ENCODE data around the gene ATP2B2.

The ATP2B2 gene

DNA sequence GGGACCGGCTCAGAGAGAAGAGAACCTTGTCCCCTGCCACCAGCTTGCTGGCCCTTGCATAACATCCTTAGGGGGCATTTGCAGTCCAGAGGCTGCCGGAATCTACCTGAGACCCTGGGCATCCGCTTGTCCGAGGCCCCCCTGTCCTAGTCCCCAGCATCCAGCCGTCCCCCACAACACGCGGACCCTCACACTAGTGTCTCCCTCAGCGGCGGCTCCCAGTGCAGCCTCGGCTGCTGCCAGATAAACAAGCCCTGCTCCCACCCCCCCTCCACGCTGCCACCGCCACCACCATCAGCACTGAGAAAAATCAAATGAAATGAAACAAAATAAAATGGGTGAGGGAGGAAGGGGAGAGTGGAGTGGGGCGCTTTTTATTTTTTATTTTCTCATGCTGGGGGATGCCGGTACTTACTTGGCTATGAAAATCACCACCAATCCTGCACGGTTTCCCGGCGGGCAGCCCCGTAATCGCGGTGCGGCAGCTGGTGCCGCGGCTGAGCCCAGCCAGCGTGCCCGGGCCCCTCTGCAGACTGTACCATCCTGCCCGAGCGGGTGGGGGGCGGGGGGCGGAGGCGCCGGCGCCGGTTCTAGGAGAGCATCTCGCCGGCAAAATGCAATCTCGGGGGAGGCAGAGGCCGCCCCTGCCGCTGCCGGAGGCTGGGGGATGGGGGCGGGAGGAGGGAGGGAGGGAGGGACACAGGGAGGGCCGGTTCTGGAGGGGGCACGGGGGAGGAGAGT, at the start of gene ATP2B2:
Gene ATP2B2 (minus strand): TSS at position 537 of the 741 bp plus-strand sequence. CDS start 56,043 bp downstream, outside the sequence.
- H3K9me3 ChIP-seq (ENCODE audit: insufficient read depth, low read length, severe bottlenecking) = no peaks in the 10 kb centered on the region
- H3K4me3 ChIP-seq (ENCODE audit: low read depth in 1 of 2, low read length in 2 of 2) = no peak within 1 kb of the TSS
- no peak within 1 kb of the TSS for H3K27ac ChIP-seq (ENCODE audit: low read length)
- no peak within 1 kb of the TSS for H2AFZ ChIP-seq (ENCODE audit: low read depth, low read length)
- H4K20me1 ChIP-seq (ENCODE audit: insufficient read depth, low read length) = peaks cover 6% of the 10 kb centered on the region
- ATAC-seq (ENCODE audit: insufficient read depth, low read depth) (peak; percentile 81), DNase-seq (peak; percentile 39)
- TF ChIP-seq, protein P1, sequence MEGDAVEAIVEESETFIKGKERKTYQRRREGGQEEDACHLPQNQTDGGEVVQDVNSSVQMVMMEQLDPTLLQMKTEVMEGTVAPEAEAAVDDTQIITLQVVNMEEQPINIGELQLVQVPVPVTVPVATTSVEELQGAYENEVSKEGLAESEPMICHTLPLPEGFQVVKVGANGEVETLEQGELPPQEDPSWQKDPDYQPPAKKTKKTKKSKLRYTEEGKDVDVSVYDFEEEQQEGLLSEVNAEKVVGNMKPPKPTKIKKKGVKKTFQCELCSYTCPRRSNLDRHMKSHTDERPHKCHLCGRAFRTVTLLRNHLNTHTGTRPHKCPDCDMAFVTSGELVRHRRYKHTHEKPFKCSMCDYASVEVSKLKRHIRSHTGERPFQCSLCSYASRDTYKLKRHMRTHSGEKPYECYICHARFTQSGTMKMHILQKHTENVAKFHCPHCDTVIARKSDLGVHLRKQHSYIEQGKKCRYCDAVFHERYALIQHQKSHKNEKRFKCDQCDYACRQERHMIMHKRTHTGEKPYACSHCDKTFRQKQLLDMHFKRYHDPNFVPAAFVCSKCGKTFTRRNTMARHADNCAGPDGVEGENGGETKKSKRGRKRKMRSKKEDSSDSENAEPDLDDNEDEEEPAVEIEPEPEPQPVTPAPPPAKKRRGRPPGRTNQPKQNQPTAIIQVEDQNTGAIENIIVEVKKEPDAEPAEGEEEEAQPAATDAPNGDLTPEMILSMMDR (IDR thresholded peaks at IDR 0.05; ENCODE audit: borderline replicate concordance, extremely low read depth, low read length, poor library complexity, severe bottlenecking) = no peak
- TF ChIP-seq EZH2 (IDR thresholded peaks at IDR 0.05; ENCODE audit: borderline replicate concordance, low read depth, low read length, severe bottlenecking) = no peak
- H3K4me1 ChIP-seq (ENCODE audit: insufficient read depth, low read length) = no peaks in the 10 kb centered on the region
- no peaks in the 10 kb centered on the region for H3K36me3 ChIP-seq (ENCODE audit: insufficient read depth, low read length)
- no peaks in the 10 kb centered on the region for H3K79me2 ChIP-seq (ENCODE audit: insufficient read depth, low read length)
- H3K4me2 ChIP-seq (ENCODE audit: insufficient read depth, low read length) = 0 out of 2 replicates have a peak within 1 kb of the TSS, but pooled peaks have one; percentile 12
- H3K27me3 ChIP-seq (ENCODE audit: insufficient read depth, low read length, poor library complexity) = peaks cover 25% of the 10 kb centered on the region
- H3K9ac ChIP-seq (ENCODE audit: low read depth, low read length) = no peak within 1 kb of the TSS

DNA sequence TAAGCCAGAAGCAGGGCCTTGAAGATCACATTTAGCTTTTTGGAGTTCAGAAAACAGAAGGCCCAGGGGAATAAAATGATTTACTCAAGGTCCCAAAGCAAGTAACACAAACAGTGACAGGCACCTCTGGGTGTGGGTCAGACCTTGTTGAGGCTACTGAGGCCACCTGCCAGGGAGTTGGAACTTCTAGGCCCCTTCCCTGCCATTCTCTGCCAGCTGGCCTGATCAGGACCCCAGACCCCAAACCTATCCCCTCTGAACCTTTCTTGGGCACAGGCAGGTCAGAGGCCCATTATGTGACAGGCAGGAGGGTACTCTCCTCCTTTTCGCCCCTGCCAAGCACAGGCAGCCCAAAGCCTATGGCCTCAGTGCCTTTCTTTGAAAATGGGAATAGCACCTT, 49.4 kb upstream of the ATP2B2 start:
- Histone ChIP-seq H3K27me3 (ENCODE audit: insufficient read depth, low read length, poor library complexity) (peaks cover 6% of the 10 kb centered on the region), H3K36me3 (ENCODE audit: insufficient read depth, low read length) (no peaks in the 10 kb centered on the region), H3K4me2 (ENCODE audit: insufficient read depth, low read length) (no peak overlapping the region), H3K9ac (ENCODE audit: low read depth, low read length) (no peak overlapping the region), H3K27ac (ENCODE audit: low read length) (no peak overlapping the region), H2AFZ (ENCODE audit: low read depth, low read length) (no peak overlapping the region), H3K79me2 (ENCODE audit: insufficient read depth, low read length) (no peaks in the 10 kb centered on the region), H3K4me1 (ENCODE audit: insufficient read depth, low read length) (peaks cover 24% of the 10 kb centered on the region), H4K20me1 (ENCODE audit: insufficient read depth, low read length) (no peaks in the 10 kb centered on the region), H3K4me3 (ENCODE audit: low read depth in 1 of 2, low read length in 2 of 2) (no peak overlapping the region), H3K9me3 (ENCODE audit: insufficient read depth, low read length, severe bottlenecking) (no peaks in the 10 kb centered on the region)
- ATAC-seq (ENCODE audit: insufficient read depth, low read depth) (no peak), DNase-seq (no peak)
- no peak for TF ChIP-seq EZH2 (IDR thresholded peaks at IDR 0.05; ENCODE audit: borderline replicate concordance, low read depth, low read length, severe bottlenecking)
- TF ChIP-seq, protein P1 (IDR thresholded peaks at IDR 0.05; ENCODE audit: borderline replicate concordance, extremely low read depth, low read length, poor library complexity, severe bottlenecking) = no peak

DNA sequence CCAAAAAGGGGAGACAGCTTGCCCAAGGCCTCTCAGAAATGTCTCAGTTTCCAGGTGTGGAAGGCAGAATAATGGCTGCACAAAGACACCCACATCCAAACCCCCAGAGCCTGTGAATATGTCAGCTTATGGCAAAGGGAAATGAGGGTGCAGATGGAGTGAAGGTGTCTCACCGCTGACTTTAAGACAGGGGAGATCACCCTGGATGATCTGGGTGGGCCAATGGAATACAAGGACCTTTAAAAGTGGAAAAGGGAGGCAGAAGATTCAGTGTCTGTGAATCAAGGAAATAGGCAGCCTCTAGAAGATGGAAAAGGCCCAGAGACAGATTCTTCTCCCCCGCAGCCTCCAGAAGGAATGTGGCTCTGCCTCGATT, 48.8 kb upstream of the ATP2B2 start:
- no peak for ATAC-seq (ENCODE audit: insufficient read depth, low read depth)
- no peak for TF ChIP-seq EZH2 (IDR thresholded peaks at IDR 0.05; ENCODE audit: borderline replicate concordance, low read depth, low read length, severe bottlenecking)
- TF ChIP-seq, protein P1 (IDR thresholded peaks at IDR 0.05; ENCODE audit: borderline replicate concordance, extremely low read depth, low read length, poor library complexity, severe bottlenecking) = no peak
- DNase-seq = no peak
- no peak overlapping the region for H2AFZ ChIP-seq (ENCODE audit: low read depth, low read length)
- H3K36me3 ChIP-seq (ENCODE audit: insufficient read depth, low read length) = no peaks in the 10 kb centered on the region
- no peak overlapping the region for H3K4me2 ChIP-seq (ENCODE audit: insufficient read depth, low read length)
- H3K4me3 ChIP-seq (ENCODE audit: low read depth in 1 of 2, low read length in 2 of 2) = no peak overlapping the region
- peaks cover 24% of the 10 kb centered on the region for H3K4me1 ChIP-seq (ENCODE audit: insufficient read depth, low read length)
- H3K9ac ChIP-seq (ENCODE audit: low read depth, low read length) = no peak overlapping the region
- no peaks in the 10 kb centered on the region for H4K20me1 ChIP-seq (ENCODE audit: insufficient read depth, low read length)
- peaks cover 6% of the 10 kb centered on the region for H3K27me3 ChIP-seq (ENCODE audit: insufficient read depth, low read length, poor library complexity)
- H3K79me2 ChIP-seq (ENCODE audit: insufficient read depth, low read length) = no peaks in the 10 kb centered on the region
- no peak overlapping the region for H3K27ac ChIP-seq (ENCODE audit: low read length)
- H3K9me3 ChIP-seq (ENCODE audit: insufficient read depth, low read length, severe bottlenecking) = no peaks in the 10 kb centered on the region
